Suprapubic skin (tissue), 4 donors: ENCODE data around the gene TOMM6. TPM values are rescaled to one million over a fixed set of nuclear protein-coding genes. Genes with fewer than 3 reads are reported as not detected.
"Not testable (repeated sequence)": the region's sequence is repeated elsewhere in the genome, so short reads cannot be mapped to it uniquely, and the experiment has no call there.

ENCODE experiments used
- DNase-seq, 2 donors: peaks; one replicate each; pipeline ENCODE4 v3.0.0-alpha.2; 2019; ENCODE audit warnings: low spot score in 2 of 2
- H3K27ac ChIP-seq: fragments of 200-600 bp; sonication (generic); one replicate; pipeline ENCODE4 v1.5.1; 2019
- H3K27me3 ChIP-seq: fragments of 200-600 bp; sonication (generic); one replicate; pipeline ENCODE4 v1.5.1; 2019
- H3K36me3 ChIP-seq: fragments of 200-600 bp; sonication (generic); one replicate; pipeline ENCODE4 v1.5.1; 2019
- H3K4me1 ChIP-seq: fragments of 200-600 bp; sonication (generic); one replicate; pipeline ENCODE4 v1.5.1; 2019
- H3K4me3 ChIP-seq: fragments of 200-600 bp; sonication (generic); one replicate; pipeline ENCODE4 v1.5.1; 2019; ENCODE audit warnings: mild to moderate bottlenecking
- H3K9me3 ChIP-seq: fragments of 200-600 bp; sonication (generic); one replicate; pipeline ENCODE4 v1.5.1; 2019
- EP300 ChIP-seq: sonication (generic); formaldehyde crosslinking; IDR thresholded peaks from one replicate; pipeline ENCODE4 v1.6.1; 2017; ENCODE audit warnings: antibody characterized with exemption
- POLR2A ChIP-seq, 2 donors: fragments of 450-650 bp; IDR thresholded peaks; one replicate each; pipeline ENCODE4 v1.6.1; 2017; ENCODE audit warnings: antibody characterized with exemption in 2 of 2, mild to moderate bottlenecking in 2 of 2, moderate library complexity in 2 of 2
- POLR2AphosphoS5 ChIP-seq, 3 donors: sonication (generic); formaldehyde crosslinking; IDR thresholded peaks; one replicate each; pipeline ENCODE4 v1.6.1; 2017; ENCODE audit warnings: antibody characterized with exemption in 3 of 3
- WGBS: methylation state at CpG from one replicate; pipeline ENCODE4 v1.1.5; 2018; 5-methylcytosine and 5-hydroxymethylcytosine counted together
- total RNA-seq, 4 donors: library from RNA; depleted of rRNA; stranded (reverse); fragments of >200 nt; gene quantifications; one replicate each; pipeline ENCODE4 v1.1.0, GENCODE V29; 2016
- TF ChIP-seq, protein P1 (sequence below), 2 donors: fragments of 200-600 bp in 1 of 2; fragments of 450-650 bp in 1 of 2; sonication (generic) in 1 of 2; IDR thresholded peaks; one replicate each; pipeline ENCODE4 v1.5.1; 2016 to 2019; ENCODE audit warnings: antibody characterized with exemption in 2 of 2, mild to moderate bottlenecking in 1 of 2, moderate library complexity in 1 of 2

TOMM6 gene
- total RNA-seq, 4 donors from 2014 or later = 50.2 to 165 (median 136) TPM

DNA sequence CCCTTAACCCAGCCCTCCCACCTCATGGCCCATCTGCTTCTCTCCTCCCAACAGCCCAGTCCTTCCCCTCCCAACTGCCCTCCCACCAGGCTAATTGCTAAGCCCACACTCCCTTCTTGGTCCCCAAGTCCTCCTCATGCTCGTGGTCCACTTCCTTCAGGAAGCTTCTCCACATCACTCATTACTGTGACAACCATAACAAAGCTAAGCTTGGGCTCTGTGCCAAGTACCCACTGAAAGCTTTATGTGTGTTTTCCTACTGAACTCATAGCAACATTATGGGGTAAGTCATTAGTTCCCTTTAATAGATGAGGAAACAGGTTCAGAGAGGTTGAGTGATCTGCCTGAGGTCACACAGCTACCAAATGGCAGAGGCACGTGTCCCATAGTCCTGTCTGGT lies 24.0 kb upstream of the TOMM6 start:
- DNase-seq = no peak
- H3K27ac ChIP-seq = no peak overlapping the region
- H3K27me3 ChIP-seq = no peaks in the 10 kb centered on the region
- TF ChIP-seq POLR2A (IDR thresholded peaks at IDR 0.05) (no peak), EP300 (no peak), POLR2AphosphoS5 (IDR thresholded peaks at IDR 0.05) (no peak)
- TF ChIP-seq, protein P1, sequence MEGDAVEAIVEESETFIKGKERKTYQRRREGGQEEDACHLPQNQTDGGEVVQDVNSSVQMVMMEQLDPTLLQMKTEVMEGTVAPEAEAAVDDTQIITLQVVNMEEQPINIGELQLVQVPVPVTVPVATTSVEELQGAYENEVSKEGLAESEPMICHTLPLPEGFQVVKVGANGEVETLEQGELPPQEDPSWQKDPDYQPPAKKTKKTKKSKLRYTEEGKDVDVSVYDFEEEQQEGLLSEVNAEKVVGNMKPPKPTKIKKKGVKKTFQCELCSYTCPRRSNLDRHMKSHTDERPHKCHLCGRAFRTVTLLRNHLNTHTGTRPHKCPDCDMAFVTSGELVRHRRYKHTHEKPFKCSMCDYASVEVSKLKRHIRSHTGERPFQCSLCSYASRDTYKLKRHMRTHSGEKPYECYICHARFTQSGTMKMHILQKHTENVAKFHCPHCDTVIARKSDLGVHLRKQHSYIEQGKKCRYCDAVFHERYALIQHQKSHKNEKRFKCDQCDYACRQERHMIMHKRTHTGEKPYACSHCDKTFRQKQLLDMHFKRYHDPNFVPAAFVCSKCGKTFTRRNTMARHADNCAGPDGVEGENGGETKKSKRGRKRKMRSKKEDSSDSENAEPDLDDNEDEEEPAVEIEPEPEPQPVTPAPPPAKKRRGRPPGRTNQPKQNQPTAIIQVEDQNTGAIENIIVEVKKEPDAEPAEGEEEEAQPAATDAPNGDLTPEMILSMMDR (IDR thresholded peaks at IDR 0.05) = no peak
- peaks cover 9% of the 10 kb centered on the region for H3K4me1 ChIP-seq
- H3K9me3 ChIP-seq = no peaks in the 10 kb centered on the region
- H3K4me3 ChIP-seq = no peak overlapping the region
- WGBS = 51% methylated on average over 2 of the region's 2 CpGs
- H3K36me3 ChIP-seq = no peaks in the 10 kb centered on the region

DNA sequence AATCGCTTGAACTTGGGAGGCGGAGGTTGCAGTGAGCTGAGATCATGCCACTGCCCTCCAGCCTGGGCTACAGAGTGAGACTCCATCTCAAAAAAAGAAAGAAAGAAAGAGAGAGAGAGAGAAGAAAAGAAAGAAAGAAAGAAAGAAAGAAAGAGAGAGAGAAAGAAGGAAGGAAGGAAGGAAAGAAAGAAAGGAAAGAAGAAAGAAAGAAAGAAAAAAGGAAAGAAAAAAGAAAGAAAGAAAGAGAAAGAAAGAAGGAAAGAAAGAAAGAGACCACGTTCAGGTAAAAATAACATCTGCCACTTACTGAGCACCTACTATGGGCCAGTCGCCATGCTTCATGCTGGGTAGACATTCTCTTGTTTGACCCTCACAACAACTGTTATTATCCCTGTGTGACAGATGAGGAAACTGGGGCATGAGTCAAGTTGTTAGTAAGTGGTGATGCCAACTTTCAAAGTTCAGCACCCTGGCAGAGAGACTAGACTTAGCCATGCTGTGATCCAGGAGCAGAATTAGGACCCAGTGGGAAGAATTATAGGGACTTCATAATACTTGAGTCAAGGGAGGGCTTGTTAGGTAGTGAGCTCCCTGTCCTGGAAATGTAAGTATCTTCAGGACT lies 21.3 kb upstream of the TOMM6 start:
- H3K27ac ChIP-seq, H3K27me3 ChIP-seq, DNase-seq, H3K4me3 ChIP-seq, H3K4me1 ChIP-seq, H3K9me3 ChIP-seq: not testable (repeated sequence)
- peaks cover 11% of the 10 kb centered on the region for H3K36me3 ChIP-seq
- 94% methylated on average over 4 of the region's 4 CpGs for WGBS

DNA sequence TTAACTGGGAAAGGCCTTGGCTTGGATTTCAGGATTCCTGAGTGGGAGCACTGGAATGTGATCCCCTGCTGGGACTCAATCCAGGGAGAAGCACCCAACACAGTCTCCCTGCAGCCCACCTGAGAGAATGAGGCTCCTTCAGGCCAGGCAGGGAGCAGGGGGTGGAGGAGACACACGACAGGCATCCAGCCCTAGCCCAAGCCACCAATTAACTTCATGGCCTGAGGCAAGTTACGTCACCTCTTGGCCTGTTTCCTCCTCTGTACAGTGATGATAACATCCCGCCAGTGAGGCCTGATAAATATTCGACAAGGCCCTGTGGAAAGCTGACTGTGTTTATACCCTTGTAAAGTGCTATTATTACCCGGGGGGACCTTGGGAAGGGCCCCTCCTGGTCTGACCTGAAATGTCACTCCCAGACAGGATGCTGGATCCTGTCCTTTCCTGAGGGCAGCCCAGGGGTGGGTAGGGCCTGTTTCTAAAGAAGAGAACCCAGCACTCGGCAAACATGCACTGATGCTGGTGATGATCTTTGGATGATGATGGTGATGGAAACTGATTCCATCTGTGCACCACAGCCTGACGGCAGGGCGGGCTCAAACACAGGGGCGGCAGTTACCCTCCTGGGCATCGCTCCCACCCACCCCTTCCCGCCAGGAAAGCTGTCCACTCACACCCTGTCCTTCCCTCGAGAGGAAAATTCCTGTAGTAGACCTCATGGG lies 20.2 kb upstream of the TOMM6 start:
- Histone ChIP-seq H3K4me3 (no peak overlapping the region), H3K36me3 (peaks cover 22% of the 10 kb centered on the region), H3K4me1 (peaks cover 9% of the 10 kb centered on the region), H3K27ac (peak overlapping the region; percentile 3), H3K9me3 (no peaks in the 10 kb centered on the region), H3K27me3 (no peaks in the 10 kb centered on the region)
- WGBS = 27% methylated on average over 11 of the region's 12 CpGs
- DNase-seq = no peak
- TF ChIP-seq EP300 (no peak), POLR2A (IDR thresholded peaks at IDR 0.05) (no peak)

DNA sequence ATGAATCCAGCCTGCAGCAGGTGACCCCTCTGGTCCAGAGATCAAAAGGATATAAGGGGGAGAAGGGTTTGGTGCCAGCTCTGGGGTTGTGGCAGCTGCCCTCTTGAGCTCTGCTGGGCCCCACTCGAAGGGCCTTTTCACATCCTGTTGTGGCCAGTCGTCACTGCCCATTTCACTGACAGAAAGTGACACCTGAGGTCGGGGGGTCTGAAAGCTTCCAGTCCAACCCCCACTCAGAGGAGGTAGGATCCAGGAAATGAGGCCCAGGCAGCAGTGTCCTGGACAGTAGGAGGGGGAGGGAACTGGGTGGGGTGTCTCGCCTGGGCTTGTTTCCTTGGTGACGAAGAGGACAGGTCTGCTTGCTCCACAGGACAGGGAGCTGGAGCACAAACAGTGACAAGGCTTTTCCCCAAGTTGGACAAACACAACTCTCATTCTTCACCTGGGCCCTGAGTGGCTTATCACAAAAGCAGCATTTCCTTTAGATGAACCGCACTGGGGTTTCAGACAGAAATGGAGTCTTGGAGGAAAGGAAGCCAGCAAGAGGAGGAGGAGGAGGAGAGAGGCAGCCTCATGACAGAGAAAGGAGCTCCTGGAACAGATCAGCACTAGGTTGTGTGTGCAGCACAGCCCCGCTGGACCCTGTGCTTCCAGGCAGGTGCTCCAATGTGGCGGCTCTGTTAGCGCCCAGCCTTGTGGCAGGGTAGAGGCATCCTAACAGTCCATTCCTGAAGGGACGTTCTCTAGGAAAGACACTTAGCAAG lies 18.8 kb upstream of the TOMM6 start:
- no peaks in the 10 kb centered on the region for H3K27me3 ChIP-seq
- WGBS = 80% methylated on average over 10 of the region's 10 CpGs
- H3K27ac ChIP-seq = no peak overlapping the region
- peaks cover 37% of the 10 kb centered on the region for H3K36me3 ChIP-seq
- TF ChIP-seq EP300 (no peak), POLR2AphosphoS5 (IDR thresholded peaks at IDR 0.05) (no peak), POLR2A (IDR thresholded peaks at IDR 0.05) (no peak)
- TF ChIP-seq, protein P1 (IDR thresholded peaks at IDR 0.05) = no peak
- H3K4me1 ChIP-seq = peaks cover 9% of the 10 kb centered on the region
- H3K4me3 ChIP-seq = no peak overlapping the region
- no peaks in the 10 kb centered on the region for H3K9me3 ChIP-seq
- no peak for DNase-seq

DNA sequence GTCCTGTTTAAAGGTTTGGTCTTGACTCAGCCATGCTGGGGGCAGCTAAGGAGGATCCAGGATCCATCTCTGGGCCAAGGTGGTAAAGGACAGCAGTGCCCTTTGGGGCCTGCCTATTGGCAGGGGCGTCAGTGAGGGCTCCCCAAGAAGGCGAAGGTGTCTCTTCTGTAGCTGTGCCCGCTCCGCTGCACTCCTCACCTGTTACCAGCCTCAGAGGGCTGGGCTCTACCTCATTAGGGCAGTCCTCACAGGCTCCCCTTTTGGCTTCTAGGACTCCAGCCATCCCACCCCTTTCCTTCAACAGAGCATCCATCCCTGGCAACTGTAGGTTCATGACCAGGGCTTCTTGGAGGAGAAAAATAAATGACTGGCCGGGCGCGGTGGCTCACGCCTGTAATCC lies 18.1 kb upstream of the TOMM6 start:
- peaks cover 43% of the 10 kb centered on the region for H3K36me3 ChIP-seq
- WGBS = 97% methylated on average over 4 of the region's 8 CpGs
- peaks cover 9% of the 10 kb centered on the region for H3K4me1 ChIP-seq
- H3K27ac ChIP-seq = no peak overlapping the region
- no peaks in the 10 kb centered on the region for H3K9me3 ChIP-seq
- no peak overlapping the region for H3K4me3 ChIP-seq
- peak in 1 of 2 donors; percentile 25 for DNase-seq
- TF ChIP-seq POLR2AphosphoS5 (IDR thresholded peaks at IDR 0.05) (no peak), EP300 (no peak), POLR2A (IDR thresholded peaks at IDR 0.05) (no peak)
- TF ChIP-seq, protein P1 (IDR thresholded peaks at IDR 0.05) = no peak
- no peaks in the 10 kb centered on the region for H3K27me3 ChIP-seq
